ENCODE data around the gene PCCA.

PCCA gene

DNA sequence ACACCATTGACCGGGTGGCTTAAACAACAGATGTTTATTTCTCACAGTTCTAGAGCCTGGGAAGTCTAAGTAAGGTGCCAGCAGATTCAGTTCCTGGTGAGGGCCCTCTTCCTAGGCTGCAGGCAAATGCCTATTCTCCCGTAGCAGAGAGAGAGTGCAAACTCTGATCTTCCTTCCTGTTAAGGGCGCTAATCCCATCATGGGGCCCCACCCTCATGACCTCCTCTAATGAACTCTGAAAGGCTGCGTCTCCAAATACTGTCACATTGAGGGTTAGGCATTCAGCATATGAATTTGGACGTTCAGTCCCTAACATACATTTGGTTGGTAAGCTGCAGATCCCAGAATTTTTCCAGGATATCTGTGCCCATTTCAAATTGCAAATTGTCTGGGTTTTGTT is 370.9 kb downstream of the PCCA start:
- no peaks in the 10 kb centered on the region for H3K79me2 ChIP-seq (ENCODE audit: control insufficient read depth, insufficient read depth, low read length, unreplicated experiment)

DNA sequence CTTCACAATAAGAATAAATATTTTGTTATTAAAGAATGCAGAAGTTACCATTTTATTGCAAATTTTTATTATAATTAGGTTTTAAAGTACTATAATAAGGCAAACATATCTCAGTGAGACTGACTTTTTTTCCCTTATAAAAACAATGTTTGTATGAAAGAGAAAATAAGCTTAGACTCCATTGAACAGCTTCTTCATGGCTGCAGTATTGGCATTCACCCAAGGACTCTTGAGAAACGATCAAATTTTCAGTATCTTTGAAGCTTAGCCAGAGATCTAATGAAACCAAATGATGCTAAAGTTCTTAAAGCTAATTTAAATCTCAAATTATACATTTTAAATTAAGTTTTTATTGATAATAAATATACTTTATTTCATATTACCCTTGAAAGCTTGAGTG is 371.4 kb downstream of the PCCA start:
- Histone ChIP-seq H3K36me3 (ENCODE audit: insufficient read depth, low read length) (peaks cover 3% of the 10 kb centered on the region), H3K4me1 (ENCODE audit: control insufficient read depth, insufficient read depth, low read length, unreplicated experiment) (no peaks in the 10 kb centered on the region), H2AFZ (ENCODE audit: low read length, unreplicated experiment) (no peak overlapping the region), H3K4me3 (ENCODE audit: low read depth, low read length) (no peak overlapping the region), H3K27me3 (ENCODE audit: insufficient read depth, low read length) (no peaks in the 10 kb centered on the region), H3K27ac (ENCODE audit: low read depth, low read length) (no peak overlapping the region), H3K79me2 (ENCODE audit: control insufficient read depth, insufficient read depth, low read length, unreplicated experiment) (no peaks in the 10 kb centered on the region)

More for the DNA sequence above, 370.9 kb downstream of the PCCA start:
- no peak overlapping the region for H3K4me3 ChIP-seq (ENCODE audit: low read depth, low read length)
- H2AFZ ChIP-seq (ENCODE audit: low read length, unreplicated experiment) = no peak overlapping the region
- H3K27ac ChIP-seq (ENCODE audit: low read depth, low read length) = no peak overlapping the region
- peaks cover 3% of the 10 kb centered on the region for H3K36me3 ChIP-seq (ENCODE audit: insufficient read depth, low read length)
- H3K4me1 ChIP-seq (ENCODE audit: control insufficient read depth, insufficient read depth, low read length, unreplicated experiment) = no peaks in the 10 kb centered on the region
- H3K27me3 ChIP-seq (ENCODE audit: insufficient read depth, low read length) = no peaks in the 10 kb centered on the region

DNA sequence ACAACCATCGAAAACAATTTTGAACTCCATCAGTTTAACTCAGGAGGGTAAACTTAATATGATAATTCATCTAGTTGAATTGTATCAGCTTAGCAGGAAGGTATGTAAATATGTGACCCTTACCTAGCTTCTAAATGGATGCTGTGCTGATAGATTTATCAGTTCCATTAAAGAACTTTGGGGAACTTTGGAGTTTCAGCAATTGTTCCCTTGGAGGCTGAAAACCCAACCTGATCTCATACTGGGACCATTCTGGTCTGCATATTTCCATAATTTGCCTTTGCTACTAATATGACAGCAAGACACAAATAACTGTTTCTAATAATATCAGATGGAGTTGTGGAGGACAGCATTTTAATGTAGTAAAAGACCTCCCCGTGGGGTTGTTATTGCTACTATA is 371.9 kb downstream of the PCCA start:
- Histone ChIP-seq H3K79me2 (ENCODE audit: control insufficient read depth, insufficient read depth, low read length, unreplicated experiment) (no peaks in the 10 kb centered on the region), H2AFZ (ENCODE audit: low read length, unreplicated experiment) (no peak overlapping the region), H3K27ac (ENCODE audit: low read depth, low read length) (no peak overlapping the region), H3K27me3 (ENCODE audit: insufficient read depth, low read length) (no peaks in the 10 kb centered on the region), H3K36me3 (ENCODE audit: insufficient read depth, low read length) (peaks cover 3% of the 10 kb centered on the region), H3K4me1 (ENCODE audit: control insufficient read depth, insufficient read depth, low read length, unreplicated experiment) (no peaks in the 10 kb centered on the region), H3K4me3 (ENCODE audit: low read depth, low read length) (no peak overlapping the region)

DNA sequence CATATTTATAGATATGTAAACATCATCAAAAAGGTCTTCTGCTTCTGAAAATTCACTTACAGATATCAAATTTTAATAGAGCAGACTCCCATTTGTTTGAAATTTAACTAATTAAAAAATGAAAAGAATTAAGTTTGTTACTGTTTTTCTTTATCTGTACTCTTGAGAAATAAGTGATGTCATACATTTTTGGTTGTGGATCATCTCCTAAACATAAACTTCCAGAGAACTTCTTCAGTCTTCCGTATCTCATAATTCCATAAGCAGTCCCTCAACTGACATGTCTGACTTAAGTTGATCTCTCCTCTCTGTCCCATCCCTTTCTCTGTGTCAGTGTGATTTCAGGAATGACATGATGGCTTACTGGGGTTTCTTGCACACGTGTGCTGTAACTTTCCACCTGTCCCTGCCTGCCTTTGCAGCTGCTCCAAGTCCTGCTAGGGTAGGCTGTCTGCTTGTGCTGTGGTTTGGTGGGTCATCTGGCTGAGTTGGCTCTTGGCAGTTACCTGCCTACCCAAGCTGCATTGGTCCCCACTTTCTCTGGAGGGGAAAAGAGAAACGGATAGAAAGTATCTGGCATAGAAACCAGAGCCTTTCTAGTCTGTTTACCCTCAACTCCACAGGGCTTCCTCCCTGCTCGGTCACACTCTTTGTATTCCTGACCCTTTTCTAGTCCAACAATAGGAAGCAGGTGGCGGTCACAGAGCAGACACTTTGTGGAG is 372.6 kb downstream of the PCCA start:
- H3K4me1 ChIP-seq (ENCODE audit: control insufficient read depth, insufficient read depth, low read length, unreplicated experiment) = no peaks in the 10 kb centered on the region
- H3K36me3 ChIP-seq (ENCODE audit: insufficient read depth, low read length) = peaks cover 3% of the 10 kb centered on the region
- H2AFZ ChIP-seq (ENCODE audit: low read length, unreplicated experiment) = no peak overlapping the region
- H3K4me3 ChIP-seq (ENCODE audit: low read depth, low read length) = no peak overlapping the region
- H3K27me3 ChIP-seq (ENCODE audit: insufficient read depth, low read length) = no peaks in the 10 kb centered on the region
- H3K79me2 ChIP-seq (ENCODE audit: control insufficient read depth, insufficient read depth, low read length, unreplicated experiment) = no peaks in the 10 kb centered on the region
- no peak overlapping the region for H3K27ac ChIP-seq (ENCODE audit: low read depth, low read length)

DNA sequence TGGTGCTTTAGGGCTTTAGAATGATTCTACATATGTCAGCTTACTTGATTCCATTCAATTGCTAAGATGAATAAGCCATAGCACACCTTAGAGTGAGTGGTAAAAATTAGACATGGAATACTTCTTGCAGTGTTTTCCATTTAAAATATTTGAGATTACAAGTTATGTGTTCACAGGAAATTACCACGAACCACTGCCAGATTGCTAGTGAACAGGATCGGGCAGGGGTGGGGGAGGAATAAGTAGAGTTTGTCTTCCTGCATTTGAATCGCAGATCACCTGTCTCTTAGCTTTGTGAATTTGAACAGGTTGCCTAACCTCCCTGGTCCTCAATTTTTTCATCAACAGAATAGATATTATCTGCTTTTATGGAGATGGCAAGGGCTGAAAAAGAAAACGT is 375.1 kb downstream of the PCCA start:
- Histone ChIP-seq H3K4me3 (ENCODE audit: low read depth, low read length) (no peak overlapping the region), H3K36me3 (ENCODE audit: insufficient read depth, low read length) (peaks cover 3% of the 10 kb centered on the region), H3K4me1 (ENCODE audit: control insufficient read depth, insufficient read depth, low read length, unreplicated experiment) (no peaks in the 10 kb centered on the region), H3K79me2 (ENCODE audit: control insufficient read depth, insufficient read depth, low read length, unreplicated experiment) (no peaks in the 10 kb centered on the region), H3K27me3 (ENCODE audit: insufficient read depth, low read length) (no peaks in the 10 kb centered on the region), H2AFZ (ENCODE audit: low read length, unreplicated experiment) (no peak overlapping the region), H3K27ac (ENCODE audit: low read depth, low read length) (no peak overlapping the region)

DNA sequence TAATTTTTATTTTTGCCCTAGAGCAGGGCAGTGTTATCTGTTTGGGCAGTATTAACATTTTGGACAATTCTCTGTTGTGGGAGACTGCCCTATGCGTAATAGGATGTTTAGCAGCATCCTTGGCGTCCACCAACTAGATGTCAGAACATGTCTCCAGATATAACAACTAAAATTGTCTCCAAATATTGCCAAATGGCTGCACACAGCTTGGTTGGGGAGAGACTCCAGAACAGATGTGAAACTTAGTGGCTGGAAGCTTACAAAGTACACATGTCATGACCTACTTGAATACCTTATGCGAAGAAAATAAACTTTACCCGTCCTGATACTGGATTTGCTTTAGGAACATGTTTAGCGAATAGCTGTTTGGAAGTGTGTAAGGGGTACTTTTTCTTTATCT is 376.7 kb downstream of the PCCA start:
- H3K4me1 ChIP-seq (ENCODE audit: control insufficient read depth, insufficient read depth, low read length, unreplicated experiment) = no peaks in the 10 kb centered on the region
- no peak overlapping the region for H3K4me3 ChIP-seq (ENCODE audit: low read depth, low read length)
- H3K27ac ChIP-seq (ENCODE audit: low read depth, low read length) = no peak overlapping the region
- no peaks in the 10 kb centered on the region for H3K27me3 ChIP-seq (ENCODE audit: insufficient read depth, low read length)
- no peaks in the 10 kb centered on the region for H3K79me2 ChIP-seq (ENCODE audit: control insufficient read depth, insufficient read depth, low read length, unreplicated experiment)
- no peak overlapping the region for H2AFZ ChIP-seq (ENCODE audit: low read length, unreplicated experiment)
- H3K36me3 ChIP-seq (ENCODE audit: insufficient read depth, low read length) = no peaks in the 10 kb centered on the region

DNA sequence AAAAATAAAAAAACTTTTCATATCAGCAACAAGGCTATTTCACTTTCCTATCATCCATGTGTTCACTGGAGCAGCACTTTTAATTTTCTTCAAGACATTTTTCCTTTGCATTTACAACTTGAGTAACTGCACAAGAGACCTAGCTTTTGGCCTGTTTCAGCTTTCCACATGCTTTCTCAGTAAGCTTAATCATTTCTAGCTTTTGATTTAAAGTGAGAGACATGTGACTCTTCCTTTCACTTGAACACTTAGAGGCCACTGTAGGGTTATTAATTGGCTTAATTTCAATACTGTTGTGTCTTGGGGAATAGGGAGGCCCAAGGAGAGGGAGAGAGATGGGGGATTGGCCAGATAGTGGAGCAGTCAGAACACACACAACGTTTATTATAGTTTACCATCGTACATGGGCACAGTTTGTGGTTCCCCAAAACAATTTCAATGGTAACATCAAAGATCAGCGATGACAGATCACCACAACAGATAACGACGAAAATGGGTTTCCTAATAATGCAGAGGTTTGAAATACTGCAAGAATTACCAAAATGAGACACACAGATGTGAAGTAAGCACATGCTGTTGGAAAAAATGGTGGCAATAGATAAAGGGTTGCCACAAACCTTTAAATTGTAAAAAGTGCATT is 382.1 kb downstream of the PCCA start:
- Histone ChIP-seq H2AFZ (ENCODE audit: low read length, unreplicated experiment) (no peak overlapping the region), H3K4me3 (ENCODE audit: low read depth, low read length) (no peak overlapping the region), H3K27me3 (ENCODE audit: insufficient read depth, low read length) (no peaks in the 10 kb centered on the region), H3K4me1 (ENCODE audit: control insufficient read depth, insufficient read depth, low read length, unreplicated experiment) (no peaks in the 10 kb centered on the region), H3K36me3 (ENCODE audit: insufficient read depth, low read length) (no peaks in the 10 kb centered on the region), H3K79me2 (ENCODE audit: control insufficient read depth, insufficient read depth, low read length, unreplicated experiment) (no peaks in the 10 kb centered on the region), H3K27ac (ENCODE audit: low read depth, low read length) (no peak overlapping the region)

DNA sequence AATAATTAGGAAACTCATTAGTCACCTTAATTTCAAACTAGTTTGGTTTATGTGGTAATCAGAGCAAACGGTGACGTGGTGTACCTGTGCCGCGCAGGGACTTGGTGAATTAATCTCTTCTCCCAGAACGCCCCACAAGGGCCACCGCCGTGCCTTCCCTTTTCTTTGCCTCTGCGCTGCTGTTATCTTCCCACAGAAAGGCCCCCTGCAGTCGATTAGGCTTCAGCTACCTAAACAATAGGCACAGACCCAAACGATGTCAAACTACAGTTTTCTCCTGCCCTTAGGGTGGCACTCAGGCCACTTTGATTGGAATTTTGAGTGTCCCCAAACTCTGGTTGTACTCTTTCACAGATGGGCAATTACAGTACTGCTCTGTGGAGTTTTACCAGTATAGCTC is 384.2 kb downstream of the PCCA start:
- H3K27ac ChIP-seq (ENCODE audit: low read depth, low read length) = no peak overlapping the region
- no peaks in the 10 kb centered on the region for H3K27me3 ChIP-seq (ENCODE audit: insufficient read depth, low read length)
- H3K4me1 ChIP-seq (ENCODE audit: control insufficient read depth, insufficient read depth, low read length, unreplicated experiment) = no peaks in the 10 kb centered on the region
- H3K36me3 ChIP-seq (ENCODE audit: insufficient read depth, low read length) = no peaks in the 10 kb centered on the region
- H2AFZ ChIP-seq (ENCODE audit: low read length, unreplicated experiment) = no peak overlapping the region
- H3K79me2 ChIP-seq (ENCODE audit: control insufficient read depth, insufficient read depth, low read length, unreplicated experiment) = no peaks in the 10 kb centered on the region
- no peak overlapping the region for H3K4me3 ChIP-seq (ENCODE audit: low read depth, low read length)

DNA sequence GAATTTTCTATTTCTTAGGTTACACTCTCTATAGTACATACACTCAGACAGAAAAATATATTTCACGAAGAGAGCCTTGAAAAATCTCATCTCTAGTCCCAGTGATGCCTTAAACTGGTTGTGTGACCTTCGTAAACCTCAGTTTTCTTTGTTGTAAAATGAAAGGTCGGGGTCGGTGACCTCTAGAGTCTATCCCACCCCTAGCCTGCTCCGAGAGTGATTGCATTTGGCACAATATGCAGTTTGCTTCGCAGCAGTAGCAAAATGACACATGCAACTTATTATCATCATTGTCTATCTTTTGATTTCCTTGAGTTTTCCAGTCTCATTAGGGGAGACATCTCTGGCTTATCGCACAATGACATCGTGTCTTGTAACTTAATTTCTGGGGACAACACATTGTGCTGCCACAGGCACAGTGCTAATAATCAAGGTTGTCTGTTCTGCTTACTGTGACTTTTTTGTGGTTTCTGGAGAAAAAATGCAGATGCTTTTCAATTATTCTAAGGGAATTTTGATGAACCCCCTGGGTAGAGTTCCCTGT is 384.7 kb downstream of the PCCA start:
- Histone ChIP-seq H3K4me1 (ENCODE audit: control insufficient read depth, insufficient read depth, low read length, unreplicated experiment) (no peaks in the 10 kb centered on the region), H3K27me3 (ENCODE audit: insufficient read depth, low read length) (no peaks in the 10 kb centered on the region), H3K27ac (ENCODE audit: low read depth, low read length) (no peak overlapping the region), H3K4me3 (ENCODE audit: low read depth, low read length) (no peak overlapping the region), H2AFZ (ENCODE audit: low read length, unreplicated experiment) (no peak overlapping the region), H3K36me3 (ENCODE audit: insufficient read depth, low read length) (no peaks in the 10 kb centered on the region), H3K79me2 (ENCODE audit: control insufficient read depth, insufficient read depth, low read length, unreplicated experiment) (no peaks in the 10 kb centered on the region)

DNA sequence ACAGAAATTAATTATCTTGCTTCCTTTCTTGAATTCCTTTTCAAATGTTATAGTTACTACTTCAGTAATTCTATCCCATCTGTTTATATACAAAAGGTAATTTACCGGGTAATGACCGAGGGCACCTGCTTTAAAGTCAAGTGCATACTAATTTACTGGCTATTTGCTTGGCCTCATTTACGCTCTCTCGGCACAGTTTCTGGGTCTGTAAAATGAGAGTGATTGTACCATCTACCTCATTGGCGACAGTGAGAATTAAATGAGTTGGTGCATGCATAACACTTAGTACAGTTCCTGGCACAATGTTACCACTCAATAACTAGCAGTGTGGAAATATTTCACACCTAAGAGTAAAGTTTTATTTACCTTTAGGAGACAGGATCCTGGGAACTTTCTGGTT is 388.1 kb downstream of the PCCA start:
- Histone ChIP-seq H3K27ac (ENCODE audit: low read depth, low read length) (no peak overlapping the region), H3K27me3 (ENCODE audit: insufficient read depth, low read length) (no peaks in the 10 kb centered on the region), H3K36me3 (ENCODE audit: insufficient read depth, low read length) (no peaks in the 10 kb centered on the region), H3K4me1 (ENCODE audit: control insufficient read depth, insufficient read depth, low read length, unreplicated experiment) (no peaks in the 10 kb centered on the region), H3K4me3 (ENCODE audit: low read depth, low read length) (no peak overlapping the region), H3K79me2 (ENCODE audit: control insufficient read depth, insufficient read depth, low read length, unreplicated experiment) (no peaks in the 10 kb centered on the region), H2AFZ (ENCODE audit: low read length, unreplicated experiment) (no peak overlapping the region)
